Sigmoid colon (tissue), 4 donors: ENCODE measurements around the gene CERS6.

ENCODE experiments used
- POLR2A ChIP-seq, 2 donors: fragments of 450-650 bp; IDR thresholded peaks; one replicate each; pipeline ENCODE4 v1.6.1; 2016; ENCODE audit warnings: antibody characterized with exemption in 2 of 2, mild to moderate bottlenecking in 2 of 2, moderate library complexity in 2 of 2
- POLR2AphosphoS5 ChIP-seq, 4 donors: sonication (generic); formaldehyde crosslinking; IDR thresholded peaks; one replicate each; pipeline ENCODE4 v1.6.1; 2017; ENCODE audit warnings: antibody characterized with exemption in 4 of 4
- TF ChIP-seq, protein P1 (sequence below), 4 experiments: fragments of 450-650 bp in 3 of 4; fragments of 200-600 bp in 1 of 4; IDR thresholded peaks; one replicate each; pipeline ENCODE4 v1.5.1; 2016 to 2019; ENCODE audit warnings: antibody characterized with exemption in 4 of 4, mild to moderate bottlenecking in 3 of 4, moderate library complexity in 2 of 4

GRCh38 chr2:168471163-168471475, 15.0 kb downstream of the CERS6 start:
- TF ChIP-seq, protein P1, sequence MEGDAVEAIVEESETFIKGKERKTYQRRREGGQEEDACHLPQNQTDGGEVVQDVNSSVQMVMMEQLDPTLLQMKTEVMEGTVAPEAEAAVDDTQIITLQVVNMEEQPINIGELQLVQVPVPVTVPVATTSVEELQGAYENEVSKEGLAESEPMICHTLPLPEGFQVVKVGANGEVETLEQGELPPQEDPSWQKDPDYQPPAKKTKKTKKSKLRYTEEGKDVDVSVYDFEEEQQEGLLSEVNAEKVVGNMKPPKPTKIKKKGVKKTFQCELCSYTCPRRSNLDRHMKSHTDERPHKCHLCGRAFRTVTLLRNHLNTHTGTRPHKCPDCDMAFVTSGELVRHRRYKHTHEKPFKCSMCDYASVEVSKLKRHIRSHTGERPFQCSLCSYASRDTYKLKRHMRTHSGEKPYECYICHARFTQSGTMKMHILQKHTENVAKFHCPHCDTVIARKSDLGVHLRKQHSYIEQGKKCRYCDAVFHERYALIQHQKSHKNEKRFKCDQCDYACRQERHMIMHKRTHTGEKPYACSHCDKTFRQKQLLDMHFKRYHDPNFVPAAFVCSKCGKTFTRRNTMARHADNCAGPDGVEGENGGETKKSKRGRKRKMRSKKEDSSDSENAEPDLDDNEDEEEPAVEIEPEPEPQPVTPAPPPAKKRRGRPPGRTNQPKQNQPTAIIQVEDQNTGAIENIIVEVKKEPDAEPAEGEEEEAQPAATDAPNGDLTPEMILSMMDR (IDR thresholded peaks at IDR 0.05), result no peak
- TF ChIP-seq POLR2AphosphoS5 (IDR thresholded peaks at IDR 0.05) (no peak), POLR2A (IDR thresholded peaks at IDR 0.05) (no peak)
